DMS 273 treated with DMSO at 0.1 percent for 48 hours (cell line): ENCODE results near the gene GCNT1.

Experiments used
- DNase-seq: peaks from one replicate; lab custom pipeline; 2025; lab: John Stamatoyannopoulos, UW

GCNT1 gene

GRCh38 chr9:76534026-76534425, 75.0 kb downstream of the GCNT1 start:
- DNase-seq, result no peak

- DNase-seq, result no peak
Observed at GRCh38 chr9:76537150-76537646, 78.2 kb downstream of the GCNT1 start.

- DNase-seq, result no peak
Observed at GRCh38 chr9:76539180-76539579, 80.2 kb downstream of the GCNT1 start.

DNA sequence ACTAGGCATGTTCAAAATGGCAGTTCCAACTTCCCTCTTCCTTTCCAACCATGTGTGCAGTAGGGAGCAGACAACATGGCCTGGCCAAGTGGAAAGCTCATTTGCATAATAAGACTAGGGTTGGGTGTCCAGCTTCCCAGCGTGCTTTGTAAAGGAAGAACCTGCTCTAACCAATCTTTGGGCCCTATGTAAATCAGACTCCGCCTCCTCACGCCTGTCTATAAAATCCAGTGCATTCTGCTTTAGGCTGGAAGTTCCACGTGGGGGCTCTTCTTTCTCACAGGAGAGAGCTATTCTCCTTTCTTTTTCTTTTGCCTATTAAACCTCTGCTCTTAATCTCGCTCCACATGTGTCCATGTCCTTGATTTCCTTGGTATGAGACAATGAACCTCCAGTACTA, 83.4 kb downstream of the GCNT1 start:
- no peak for DNase-seq

DNA sequence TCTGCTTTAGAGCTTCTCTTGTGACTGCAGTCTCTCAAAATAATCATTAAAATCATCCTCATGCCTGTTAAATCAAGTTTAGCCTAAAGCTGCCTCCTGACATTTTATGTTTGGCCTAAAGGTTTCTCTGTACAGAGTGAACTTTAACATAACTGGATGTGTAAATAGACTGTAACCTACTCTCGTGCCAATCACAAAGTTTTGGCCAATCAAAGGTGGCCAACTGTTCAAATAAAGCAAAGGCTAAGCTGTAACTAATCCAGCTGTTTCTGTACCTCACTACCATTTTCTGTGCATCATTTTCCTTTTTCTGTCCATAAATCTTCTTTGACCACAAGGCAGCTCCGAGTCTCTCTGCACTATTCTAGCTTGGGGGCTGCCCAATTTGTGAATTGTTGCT, 86.2 kb downstream of the GCNT1 start:
- DNase-seq, result no peak

DNA sequence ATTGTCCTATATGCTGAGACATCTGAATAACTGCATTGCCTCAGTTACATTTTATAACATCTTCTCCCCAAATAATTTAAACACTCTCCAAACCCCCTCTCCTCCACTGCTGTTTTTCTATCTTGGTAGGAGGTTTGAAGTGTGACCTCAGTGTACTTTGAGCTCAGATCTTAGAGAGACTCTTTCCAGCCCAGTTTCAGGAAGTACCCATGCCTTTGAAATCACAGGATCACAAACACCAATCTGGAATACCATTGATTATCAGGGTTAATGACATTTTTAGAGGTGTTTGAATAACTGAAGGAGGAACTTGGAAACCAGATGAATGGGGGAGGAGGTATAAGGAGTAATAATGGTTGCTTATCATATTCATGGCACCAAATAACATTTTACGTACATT, 93.2 kb downstream of the GCNT1 start:
- no peak for DNase-seq

DNA sequence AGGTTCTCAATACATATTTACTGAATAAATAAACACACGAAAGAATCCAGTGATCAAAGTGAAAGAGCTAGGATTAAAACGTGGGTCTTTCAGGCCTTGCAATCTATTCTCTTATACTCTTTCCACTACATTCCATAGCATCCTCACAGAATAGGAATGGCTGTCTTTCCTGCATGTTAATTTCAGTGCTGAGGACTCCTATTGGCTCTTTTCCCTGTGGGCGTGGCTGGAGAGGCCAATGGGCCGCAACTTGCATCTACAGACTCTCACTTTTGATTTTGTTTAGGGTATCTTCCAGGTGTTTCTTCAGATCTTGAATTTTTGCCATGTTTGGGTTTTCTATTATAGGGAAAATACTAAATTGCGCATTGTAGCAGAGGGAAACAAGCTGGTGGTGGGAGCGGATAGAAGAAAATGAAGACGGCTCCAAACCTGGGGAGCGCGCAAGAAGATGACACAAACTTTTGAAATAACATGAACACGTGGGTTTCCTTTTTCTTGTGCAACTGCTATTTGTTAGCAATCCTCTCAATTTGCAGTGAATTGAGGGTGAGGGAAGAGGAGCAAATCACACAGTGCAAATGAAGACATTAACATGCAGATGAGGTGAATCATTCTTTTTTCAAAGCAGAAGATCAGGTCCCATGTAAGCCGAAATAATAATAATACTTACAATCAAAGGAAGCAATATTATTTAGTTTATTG, 93.9 kb downstream of the GCNT1 start:
- DNase-seq, result no peak

DNA sequence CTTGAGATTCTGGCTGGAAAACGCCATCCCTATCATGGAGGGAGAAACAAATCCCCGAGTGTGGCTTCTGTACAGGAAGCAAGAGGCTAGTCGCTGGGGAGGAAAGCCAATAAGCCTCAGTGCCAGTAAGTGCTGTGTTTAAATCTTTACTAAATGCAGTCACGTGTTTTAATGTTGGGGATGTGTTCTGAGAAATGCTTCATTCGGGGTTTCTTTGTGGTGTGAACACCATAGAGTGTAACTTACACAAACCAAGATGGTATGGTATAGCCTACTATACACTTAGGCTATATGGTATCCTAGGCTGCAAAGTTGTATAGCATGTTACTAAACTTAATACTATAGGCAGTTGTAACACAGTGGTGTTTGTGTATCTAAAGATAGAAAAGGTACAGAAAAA, 94.7 kb downstream of the GCNT1 start:
- DNase-seq, result no peak
